Spleen (tissue), 11 donors: Measurements from ENCODE around the gene SV2C. TPM values are rescaled to one million over a fixed set of nuclear protein-coding genes. Genes with fewer than 3 reads are reported as not detected.

ENCODE experiments used
- DNase-seq: peaks from one replicate; pipeline ENCODE4 v3.0.0-alpha.2; 2020
- H3K27ac ChIP-seq, 8 donors: fragments of 200-600 bp; sonication (generic) in 7 of 8; 1 replicate in 4 of 8; 2 replicates in 4 of 8; pipeline versions ENCODE4 v1.5.0 to v1.8.0; 2016 to 2021; ENCODE audit warnings: inconsistent platforms in 4 of 8, mild to moderate bottlenecking in 4 of 8, moderate library complexity in 1 of 8
- H3K27me3 ChIP-seq, 7 donors: fragments of 200-600 bp; sonication (generic) in 6 of 7; replicated peaks in 1 of 7; 1 replicate in 4 of 7; 2 replicates in 3 of 7; pipeline versions ENCODE4 v1.5.0 to v1.8.0; 2016 to 2021; ENCODE audit warnings: inconsistent platforms in 3 of 7, mild to moderate bottlenecking in 1 of 7
- H3K36me3 ChIP-seq, 6 donors: fragments of 200-600 bp; sonication (generic) in 5 of 6; 1 replicate in 4 of 6; 2 replicates in 2 of 6; pipeline versions ENCODE4 v1.5.0 to v1.8.0; 2016 to 2021; ENCODE audit warnings: inconsistent platforms in 2 of 6
- H3K4me1 ChIP-seq, 6 donors: fragments of 200-600 bp; sonication (generic) in 5 of 6; 1 replicate in 3 of 6; 2 replicates in 3 of 6; pipeline versions ENCODE4 v1.5.0 to v1.8.0; 2016 to 2021; ENCODE audit warnings: inconsistent platforms in 3 of 6
- H3K4me3 ChIP-seq, 8 donors: fragments of 200-600 bp; sonication (generic) in 7 of 8; 1 replicate in 4 of 8; 2 replicates in 4 of 8; pipeline versions ENCODE4 v1.5.0 to v1.8.0; 2016 to 2021; ENCODE audit warnings: inconsistent platforms in 4 of 8, mild to moderate bottlenecking in 4 of 8, moderate library complexity in 2 of 8
- H3K9me3 ChIP-seq, 8 donors: fragments of 200-600 bp; sonication (generic) in 7 of 8; 1 replicate in 4 of 8; 2 replicates in 4 of 8; pipeline versions ENCODE4 v1.5.0 to v1.8.0; 2016 to 2021; ENCODE audit warnings: inconsistent platforms in 4 of 8
- POLR2A ChIP-seq, 3 donors: fragments of 450-650 bp; IDR thresholded peaks; one replicate each; pipeline ENCODE4 v1.5.1; 2017; ENCODE audit warnings: antibody characterized with exemption in 3 of 3, mild to moderate bottlenecking in 1 of 3
- POLR2AphosphoS5 ChIP-seq, 3 donors: sonication (generic); formaldehyde crosslinking; IDR thresholded peaks; one replicate each; pipeline ENCODE4 v1.5.1; 2017; ENCODE audit warnings: antibody characterized with exemption in 3 of 3
- WGBS, 5 donors: extraction: QIAGEN DNeasy Blood & Tissue Kit in 3 of 5; methylation state at CpG; one replicate each; pipeline versions ENCODE4 v1.1.5 to v1.1.7; 2013 to 2018; 5-methylcytosine and 5-hydroxymethylcytosine counted together
- intact Hi-C: fragments of 100-400 bp; cut with DNase I; formaldehyde crosslinking; loops from one replicate; pipeline ENCODE4 v1.15.0; 2023; ENCODE audit warnings: low total_unique reads
- polyA plus RNA-seq, 3 donors: library from polyadenylated mRNA; stranded (reverse); fragments of 200-250 nt; gene quantifications; one replicate each; pipeline ENCODE4 v1.2.1, GENCODE V29; 2013
- total RNA-seq, 7 donors: library from RNA; depleted of rRNA in 3 of 7; stranded (reverse); fragments of >200 nt in 3 of 7; fragmentation: NEBNext Ultra II Directional in 4 of 7; extraction: Animal tissue kit (Norgen Biotek cat#: 25700) in 4 of 7; gene quantifications; one replicate each; pipeline versions ENCODE4 v1.1.0 to v1.2.1, GENCODE V29; 2016 to 2021
- TF ChIP-seq, protein P1 (sequence below), 11 experiments: fragments of 200-600 bp in 7 of 11; fragments of 450-650 bp in 4 of 11; sonication (generic) in 4 of 11; IDR thresholded peaks in 8 of 11; conservative IDR thresholded peaks in 3 of 11; 1 replicate in 7 of 11; 2 replicates in 4 of 11; pipeline versions ENCODE4 v1.4.0 to v1.8.0; 2016 to 2021; ENCODE audit warnings: antibody characterized with exemption in 11 of 11, inconsistent platforms in 4 of 11, mild to moderate bottlenecking in 1 of 11
- donor health status: healthy with polysubstance abuse.
- donor health status: DM: no; HTN: no; CAD: no; lungs with moderate emphysema.
- donor health status: DM: no; HTN: no; CAD: no.
- donor health status: Bipolar disorder and iron deficiency.
- donor health status: healthy.
- donor health status: DM: no; HTN: no; CAD: no.
- donor health status: DM: yes; HTN: yes; CAD: no.

The SV2C gene
- total and polyA plus RNA-seq, 10 donors, result 0.02 to 0.43 (median 0.11) TPM

DNA sequence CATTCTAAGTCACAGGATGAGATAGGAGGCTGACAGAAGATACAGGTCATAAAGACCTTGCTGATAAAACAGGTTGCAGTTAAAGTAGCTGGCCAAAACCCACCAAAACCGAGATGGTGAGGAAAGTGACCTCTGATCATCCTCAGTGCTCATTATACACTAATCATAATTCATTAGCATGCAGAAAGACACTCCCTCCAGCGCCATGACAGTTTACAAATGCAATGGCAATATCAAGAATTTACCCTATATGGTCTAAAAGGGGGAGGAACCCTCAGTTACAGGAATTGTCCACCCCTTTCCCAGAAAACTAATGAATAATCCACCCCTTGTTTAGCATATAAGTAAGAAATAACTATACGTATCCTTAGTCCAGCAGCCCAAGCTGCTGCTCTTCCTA, 256.7 kb downstream of the SV2C start:
- WGBS, 5 donors, result 78 to 87% (median 85%) methylated on average over 3 of the region's 3 CpGs
- Histone ChIP-seq H3K36me3 (no peaks in the 10 kb centered on the region), H3K27me3 (no peaks in the 10 kb centered on the region), H3K27ac (no peak overlapping the region), H3K4me3 (no peak overlapping the region), H3K9me3 (peaks cover 0 to 3% (median 0%) of the 10 kb centered on the region in 8 donors), H3K4me1 (peaks cover 0 to 21% (median 15%) of the 10 kb centered on the region in 6 donors)
- intact Hi-C loops, result no loop called here
- TF ChIP-seq POLR2A (IDR thresholded peaks at IDR 0.05) (no peak), POLR2AphosphoS5 (IDR thresholded peaks at IDR 0.05) (no peak)
- TF ChIP-seq, protein P1, sequence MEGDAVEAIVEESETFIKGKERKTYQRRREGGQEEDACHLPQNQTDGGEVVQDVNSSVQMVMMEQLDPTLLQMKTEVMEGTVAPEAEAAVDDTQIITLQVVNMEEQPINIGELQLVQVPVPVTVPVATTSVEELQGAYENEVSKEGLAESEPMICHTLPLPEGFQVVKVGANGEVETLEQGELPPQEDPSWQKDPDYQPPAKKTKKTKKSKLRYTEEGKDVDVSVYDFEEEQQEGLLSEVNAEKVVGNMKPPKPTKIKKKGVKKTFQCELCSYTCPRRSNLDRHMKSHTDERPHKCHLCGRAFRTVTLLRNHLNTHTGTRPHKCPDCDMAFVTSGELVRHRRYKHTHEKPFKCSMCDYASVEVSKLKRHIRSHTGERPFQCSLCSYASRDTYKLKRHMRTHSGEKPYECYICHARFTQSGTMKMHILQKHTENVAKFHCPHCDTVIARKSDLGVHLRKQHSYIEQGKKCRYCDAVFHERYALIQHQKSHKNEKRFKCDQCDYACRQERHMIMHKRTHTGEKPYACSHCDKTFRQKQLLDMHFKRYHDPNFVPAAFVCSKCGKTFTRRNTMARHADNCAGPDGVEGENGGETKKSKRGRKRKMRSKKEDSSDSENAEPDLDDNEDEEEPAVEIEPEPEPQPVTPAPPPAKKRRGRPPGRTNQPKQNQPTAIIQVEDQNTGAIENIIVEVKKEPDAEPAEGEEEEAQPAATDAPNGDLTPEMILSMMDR (IDR thresholded peaks at IDR 0.05 in 8 of 11, conservative IDR thresholded peaks at IDR 0.05 in 3 of 11), result no peak
- no peak for DNase-seq

GRCh38 chr5:76341651-76342334, 258.6 kb downstream of the SV2C start:
- intact Hi-C loops, result no loop called here
- DNase-seq, result no peak
- TF ChIP-seq, protein P1 (IDR thresholded peaks at IDR 0.05 in 8 of 11, conservative IDR thresholded peaks at IDR 0.05 in 3 of 11), result no peak
- TF ChIP-seq POLR2AphosphoS5 (IDR thresholded peaks at IDR 0.05), result no peak
- no peak for TF ChIP-seq POLR2A (IDR thresholded peaks at IDR 0.05)

DNA sequence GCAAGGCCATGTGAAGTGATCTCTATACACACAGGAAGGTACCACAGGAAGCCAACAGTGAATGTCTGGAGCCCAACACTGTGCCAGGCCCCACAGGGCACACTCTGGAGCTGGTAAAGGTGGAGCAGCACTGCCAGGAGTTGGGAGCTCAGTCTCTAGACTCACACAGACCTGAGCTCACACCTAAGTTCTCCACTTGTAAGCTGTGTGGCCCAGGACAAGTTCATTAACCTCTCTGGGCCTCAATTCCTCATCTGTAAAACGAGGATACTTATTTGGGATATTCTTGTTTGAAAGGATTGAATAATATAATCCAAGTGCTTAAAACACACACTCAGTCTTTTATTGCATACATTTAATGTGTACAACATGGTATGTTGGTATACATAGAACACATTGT, 259.3 kb downstream of the SV2C start:
- intact Hi-C loops, result no loop called here
- TF ChIP-seq, protein P1 (IDR thresholded peaks at IDR 0.05 in 8 of 11, conservative IDR thresholded peaks at IDR 0.05 in 3 of 11), result no peak
- no peak for TF ChIP-seq POLR2A (IDR thresholded peaks at IDR 0.05)
- TF ChIP-seq POLR2AphosphoS5 (IDR thresholded peaks at IDR 0.05), result no peak
- 73 to 93% (median 82%) methylated on average over 1 of the region's 1 CpG for WGBS, 5 donors

More at GRCh38 chr5:76341651-76342334, 258.6 kb downstream of the SV2C start:
- Histone ChIP-seq H3K4me1 (peaks cover 0 to 21% (median 15%) of the 10 kb centered on the region in 6 donors), H3K4me3 (no peak overlapping the region), H3K36me3 (no peaks in the 10 kb centered on the region), H3K27me3 (no peaks in the 10 kb centered on the region), H3K27ac (peak overlapping the region in 2 of 8 donors; percentile 3 to 6), H3K9me3 (no peaks in the 10 kb centered on the region)
- 24 to 37% (median 36%) methylated on average over 7 of the region's 7 CpGs for WGBS, 5 donors

DNA sequence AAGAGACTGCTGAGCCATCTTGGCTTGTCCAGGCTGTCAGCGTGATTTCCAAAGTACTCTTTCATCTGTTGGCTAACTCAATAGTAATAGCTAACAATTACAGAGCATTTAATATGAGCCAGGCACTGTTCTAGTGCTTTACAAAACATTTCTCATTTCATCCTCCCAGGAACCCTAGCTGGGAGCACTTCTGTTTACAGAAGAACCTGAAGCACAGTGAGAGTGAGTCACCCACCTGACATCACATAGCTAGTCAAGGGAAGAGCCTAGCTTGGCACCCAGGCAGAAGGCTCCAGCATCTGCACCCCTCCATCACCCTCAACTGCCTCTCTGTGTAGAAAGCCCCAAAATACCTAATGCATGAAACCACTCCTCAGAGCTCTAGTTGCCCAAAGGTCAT, 262.4 kb downstream of the SV2C start:
- Histone ChIP-seq H3K4me3 (no peak overlapping the region), H3K27me3 (no peaks in the 10 kb centered on the region), H3K9me3 (no peaks in the 10 kb centered on the region), H3K27ac (no peak overlapping the region), H3K36me3 (no peaks in the 10 kb centered on the region), H3K4me1 (peaks cover 0 to 11% (median 8%) of the 10 kb centered on the region in 6 donors)
- WGBS, 5 donors, result 90 to 100% (median 97%) methylated on average over 1 of the region's 1 CpG
- TF ChIP-seq POLR2A (IDR thresholded peaks at IDR 0.05), result no peak
- intact Hi-C loops, result no loop called here
- no peak for DNase-seq

More for the DNA sequence above, 259.3 kb downstream of the SV2C start:
- no peaks in the 10 kb centered on the region for H3K36me3 ChIP-seq
- H3K4me3 ChIP-seq, result no peak overlapping the region
- H3K27me3 ChIP-seq, result no peaks in the 10 kb centered on the region
- H3K4me1 ChIP-seq, result peaks cover 0 to 20% (median 15%) of the 10 kb centered on the region in 6 donors
- no peak for DNase-seq
- no peaks in the 10 kb centered on the region for H3K9me3 ChIP-seq
- H3K27ac ChIP-seq, result no peak overlapping the region
